ENCODE measurements around the gene ATP11C.

ATP11C gene

GRCh38 chrX:139770366-139770765 is 162.5 kb downstream of the ATP11C start:
- no peaks in the 10 kb centered on the region for H3K27me3 ChIP-seq (ENCODE audit: insufficient read depth, poor library complexity, severe bottlenecking)
- H3K9me3 ChIP-seq (ENCODE audit: severe bottlenecking): no peaks in the 10 kb centered on the region
- no peak overlapping the region for H3K27ac ChIP-seq (ENCODE audit: poor library complexity, severe bottlenecking)
- H3K4me1 ChIP-seq (ENCODE audit: insufficient read depth, poor library complexity, severe bottlenecking): no peaks in the 10 kb centered on the region
- DNase-seq (ENCODE audit: low spot score) (no peak), ATAC-seq (ENCODE audit: low read depth) (no peak)
- H3K4me3 ChIP-seq (ENCODE audit: severe bottlenecking): no peak overlapping the region
- TF ChIP-seq CTCF (IDR thresholded peaks at IDR 0.05; ENCODE audit: poor library complexity, severe bottlenecking): no peak
- H3K36me3 ChIP-seq (ENCODE audit: low read depth): peaks cover 6% of the 10 kb centered on the region; the same call in 1 of the 2 replicates

GRCh38 chrX:139766545-139766983 is 166.3 kb downstream of the ATP11C start:
- no peaks in the 10 kb centered on the region for H3K27me3 ChIP-seq (ENCODE audit: insufficient read depth, poor library complexity, severe bottlenecking)
- DNase-seq (ENCODE audit: low spot score) (no peak), ATAC-seq (ENCODE audit: low read depth) (no peak)
- H3K36me3 ChIP-seq (ENCODE audit: low read depth): no peaks in the 10 kb centered on the region
- no peaks in the 10 kb centered on the region for H3K9me3 ChIP-seq (ENCODE audit: severe bottlenecking)
- no peak overlapping the region for H3K4me3 ChIP-seq (ENCODE audit: severe bottlenecking)
- TF ChIP-seq CTCF (IDR thresholded peaks at IDR 0.05; ENCODE audit: poor library complexity, severe bottlenecking): no peak
- no peaks in the 10 kb centered on the region for H3K4me1 ChIP-seq (ENCODE audit: insufficient read depth, poor library complexity, severe bottlenecking)
- H3K27ac ChIP-seq (ENCODE audit: poor library complexity, severe bottlenecking): no peak overlapping the region

- no peak for TF ChIP-seq CTCF (IDR thresholded peaks at IDR 0.05; ENCODE audit: poor library complexity, severe bottlenecking)
- ATAC-seq (ENCODE audit: low read depth) (no peak), DNase-seq (ENCODE audit: low spot score) (no peak)
- no peak overlapping the region for H3K27ac ChIP-seq (ENCODE audit: poor library complexity, severe bottlenecking)
- no peaks in the 10 kb centered on the region for H3K27me3 ChIP-seq (ENCODE audit: insufficient read depth, poor library complexity, severe bottlenecking)
- no peak overlapping the region for H3K4me3 ChIP-seq (ENCODE audit: severe bottlenecking)
- no peaks in the 10 kb centered on the region for H3K36me3 ChIP-seq (ENCODE audit: low read depth)
- no peaks in the 10 kb centered on the region for H3K4me1 ChIP-seq (ENCODE audit: insufficient read depth, poor library complexity, severe bottlenecking)
- H3K9me3 ChIP-seq (ENCODE audit: severe bottlenecking): no peaks in the 10 kb centered on the region
These were observed 170.3 kb downstream of the ATP11C start for GRCh38 chrX:139762400-139763183.

- no peaks in the 10 kb centered on the region for H3K4me1 ChIP-seq (ENCODE audit: insufficient read depth, poor library complexity, severe bottlenecking)
- ATAC-seq (ENCODE audit: low read depth) (no peak), DNase-seq (ENCODE audit: low spot score) (no peak)
- H3K27me3 ChIP-seq (ENCODE audit: insufficient read depth, poor library complexity, severe bottlenecking): no peaks in the 10 kb centered on the region
- no peaks in the 10 kb centered on the region for H3K36me3 ChIP-seq (ENCODE audit: low read depth)
- TF ChIP-seq CTCF (IDR thresholded peaks at IDR 0.05; ENCODE audit: poor library complexity, severe bottlenecking): peak; percentile 43
- no peak overlapping the region for H3K4me3 ChIP-seq (ENCODE audit: severe bottlenecking)
- no peaks in the 10 kb centered on the region for H3K9me3 ChIP-seq (ENCODE audit: severe bottlenecking)
- H3K27ac ChIP-seq (ENCODE audit: poor library complexity, severe bottlenecking): no peak overlapping the region
These were observed 173.2 kb downstream of the ATP11C start for GRCh38 chrX:139759637-139760036.

- no peak for ATAC-seq (ENCODE audit: low read depth)
- H3K27ac ChIP-seq (ENCODE audit: poor library complexity, severe bottlenecking): no peak overlapping the region
- H3K4me3 ChIP-seq (ENCODE audit: severe bottlenecking): no peak overlapping the region
- no peak for DNase-seq (ENCODE audit: low spot score)
- no peak for TF ChIP-seq CTCF (IDR thresholded peaks at IDR 0.05; ENCODE audit: poor library complexity, severe bottlenecking)
- no peaks in the 10 kb centered on the region for H3K4me1 ChIP-seq (ENCODE audit: insufficient read depth, poor library complexity, severe bottlenecking)
- H3K27me3 ChIP-seq (ENCODE audit: insufficient read depth, poor library complexity, severe bottlenecking): no peaks in the 10 kb centered on the region
- no peaks in the 10 kb centered on the region for H3K9me3 ChIP-seq (ENCODE audit: severe bottlenecking)
- H3K36me3 ChIP-seq (ENCODE audit: low read depth): no peaks in the 10 kb centered on the region
These were observed 174.0 kb downstream of the ATP11C start for GRCh38 chrX:139758809-139759208.
